Gastrocnemius medialis (tissue), 4 donors: ENCODE results near the gene LAMTOR1.

Experiments used
- POLR2A ChIP-seq, 2 donors: fragments of 450-650 bp; IDR thresholded peaks; one replicate each; pipeline ENCODE4 v1.6.1; 2017; ENCODE audit warnings: antibody characterized with exemption in 2 of 2, mild to moderate bottlenecking in 2 of 2, moderate library complexity in 2 of 2
- TF ChIP-seq, protein P1 (sequence below), 5 experiments: fragments of 450-650 bp in 3 of 5; fragments of 200-600 bp in 2 of 5; sonication (generic) in 2 of 5; IDR thresholded peaks in 4 of 5; conservative IDR thresholded peaks in 1 of 5; 1 replicate in 4 of 5; 2 replicates in 1 of 5; pipeline ENCODE4 v1.5.1; 2016 to 2019; ENCODE audit warnings: antibody characterized with exemption in 5 of 5, mild to moderate bottlenecking in 3 of 5, moderate library complexity in 3 of 5

DNA sequence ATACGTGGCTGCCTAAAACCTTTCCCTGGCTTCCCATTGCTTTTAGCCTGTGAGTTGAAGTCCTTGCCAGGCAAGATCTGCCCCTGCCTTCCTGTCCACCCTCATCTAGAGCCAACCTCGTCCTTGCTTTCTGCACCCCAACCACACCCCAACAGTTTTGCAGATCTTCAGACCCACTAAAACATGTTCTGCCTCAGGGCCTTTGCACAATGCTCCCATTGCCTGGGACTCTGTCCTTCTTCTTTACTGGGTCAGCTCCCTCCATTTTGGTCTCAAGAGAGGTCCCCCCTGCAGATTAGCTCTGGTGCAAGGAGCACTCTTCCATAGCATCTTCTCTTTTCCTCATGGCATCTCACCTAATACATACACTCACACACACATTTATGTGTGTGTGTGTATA lies 17.8 kb upstream of the LAMTOR1 start:
- TF ChIP-seq, protein P1, sequence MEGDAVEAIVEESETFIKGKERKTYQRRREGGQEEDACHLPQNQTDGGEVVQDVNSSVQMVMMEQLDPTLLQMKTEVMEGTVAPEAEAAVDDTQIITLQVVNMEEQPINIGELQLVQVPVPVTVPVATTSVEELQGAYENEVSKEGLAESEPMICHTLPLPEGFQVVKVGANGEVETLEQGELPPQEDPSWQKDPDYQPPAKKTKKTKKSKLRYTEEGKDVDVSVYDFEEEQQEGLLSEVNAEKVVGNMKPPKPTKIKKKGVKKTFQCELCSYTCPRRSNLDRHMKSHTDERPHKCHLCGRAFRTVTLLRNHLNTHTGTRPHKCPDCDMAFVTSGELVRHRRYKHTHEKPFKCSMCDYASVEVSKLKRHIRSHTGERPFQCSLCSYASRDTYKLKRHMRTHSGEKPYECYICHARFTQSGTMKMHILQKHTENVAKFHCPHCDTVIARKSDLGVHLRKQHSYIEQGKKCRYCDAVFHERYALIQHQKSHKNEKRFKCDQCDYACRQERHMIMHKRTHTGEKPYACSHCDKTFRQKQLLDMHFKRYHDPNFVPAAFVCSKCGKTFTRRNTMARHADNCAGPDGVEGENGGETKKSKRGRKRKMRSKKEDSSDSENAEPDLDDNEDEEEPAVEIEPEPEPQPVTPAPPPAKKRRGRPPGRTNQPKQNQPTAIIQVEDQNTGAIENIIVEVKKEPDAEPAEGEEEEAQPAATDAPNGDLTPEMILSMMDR (IDR thresholded peaks at IDR 0.05 in 4 of 5, conservative IDR thresholded peaks at IDR 0.05 in 1 of 5), result no peak
- no peak for TF ChIP-seq POLR2A (IDR thresholded peaks at IDR 0.05)
